Naive thymus-derived CD8-positive, alpha-beta T cell (primary cell): ENCODE measurements around the gene FREM3. TPM values are rescaled to one million over a fixed set of nuclear protein-coding genes. Genes with fewer than 3 reads are reported as not detected.
A peak's percentile ranks its signal among the peaks of the same experiment; 100 is the strongest.

ENCODE experiments used
- ATAC-seq, 2 donors: fragments of 150-1000 bp; cut with Tn5 transposase in 1 of 2; sonication (Bioruptor Pico), chemical (Tn5 transposase) in 1 of 2; 1 replicate in 1 of 2; 2 replicates in 1 of 2; pipeline ENCODE4 v1.10.0; 2021; ENCODE audit warnings: mild to moderate bottlenecking in 2 of 2, moderate library complexity in 2 of 2
- POLR2A ChIA-PET: fragments of 350-600 bp; sonication (Branson Sonifier 250); formaldehyde crosslinking; loops from one replicate; lab custom pipeline; 2021; ENCODE audit warnings: antibody characterized with exemption; lab: Charles Lee
- DNase-seq, 10 donors: peaks; one replicate each; pipeline versions ENCODE4 v3.0.0 to v3.0.0-alpha.2; 2020 to 2022
- H3K27ac Mint-ChIP-seq, 10 donors: one replicate each; pipeline ENCODE4 v1.8.0; 2020 to 2022; ENCODE audit warnings: mild to moderate bottlenecking in 10 of 10, mixed read lengths in 10 of 10, moderate library complexity in 4 of 10, inconsistent platforms in 1 of 10
- H3K27me3 Mint-ChIP-seq, 5 donors: one replicate each; pipeline ENCODE4 v1.8.0; 2021 to 2022; ENCODE audit warnings: mixed read lengths in 5 of 5
- H3K36me3 Mint-ChIP-seq, 3 donors: one replicate each; pipeline ENCODE4 v1.8.0; 2020 to 2022; ENCODE audit warnings: mixed read lengths in 3 of 3, mild to moderate bottlenecking in 2 of 3, inconsistent platforms in 1 of 3
- H3K4me1 Mint-ChIP-seq, 4 donors: one replicate each; pipeline ENCODE4 v1.8.0; 2021 to 2022; ENCODE audit warnings: mixed read lengths in 4 of 4
- H3K4me3 Mint-ChIP-seq, 10 donors: one replicate each; pipeline ENCODE4 v1.8.0; 2020 to 2022; ENCODE audit warnings: mild to moderate bottlenecking in 10 of 10, mixed read lengths in 10 of 10, moderate library complexity in 6 of 10, inconsistent platforms in 1 of 10
- H3K9me3 Mint-ChIP-seq, 9 donors: one replicate each; pipeline ENCODE4 v1.8.0; 2020 to 2022; ENCODE audit warnings: mixed read lengths in 9 of 9, mild to moderate bottlenecking in 3 of 9, inconsistent platforms in 1 of 9, moderate library complexity in 1 of 9
- polyA plus RNA-seq, 3 donors: library from polyadenylated mRNA; unstranded; fragments of 300-500 nt; fragmentation: Illumina TruSeq; gene quantifications; one replicate each; pipeline ENCODE4 v1.2.3, GENCODE V29; 2021
- total RNA-seq, 8 experiments: library from RNA in 2 of 8; stranded (reverse) in 2 of 8; gene quantifications; one replicate each; pipeline ENCODE4 v1.2.3 and lab custom pipeline; 2021 to 2026

FREM3 gene
- total and polyA plus RNA-seq, 5 experiments from 2014 or later, result not detected

DNA sequence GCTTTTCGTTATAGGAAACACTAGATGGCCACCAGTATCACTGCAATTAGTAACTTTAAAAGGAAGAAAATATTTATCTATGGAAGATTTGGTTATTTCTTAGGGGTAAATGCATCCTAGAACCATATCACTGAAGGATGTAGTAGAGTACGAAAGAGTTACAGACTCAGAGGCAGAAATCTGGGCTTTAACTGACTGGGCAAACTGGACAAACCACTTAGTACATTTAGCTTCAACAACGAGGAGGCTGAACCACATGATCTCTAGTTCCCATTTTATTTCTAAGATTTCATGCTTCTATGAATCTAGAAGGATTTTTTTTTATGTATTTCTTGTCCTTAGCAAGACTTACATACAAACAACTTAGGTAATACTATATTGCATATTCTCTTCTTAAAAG, 94.0 kb downstream of the FREM3 start:
- Mint-ChIP-seq H3K9me3 (peaks cover 0 to 14% (median 1%) of the 10 kb centered on the region in 9 donors), H3K27me3 (no peaks in the 10 kb centered on the region), H3K4me1 (no peaks in the 10 kb centered on the region), H3K27ac (no peak overlapping the region), H3K36me3 (peaks cover 6 to 22% (median 11%) of the 10 kb centered on the region in 3 donors), H3K4me3 (no peak overlapping the region)
- DNase-seq (no peak), ATAC-seq (no peak)
- POLR2A ChIA-PET, result no interaction called here

DNA sequence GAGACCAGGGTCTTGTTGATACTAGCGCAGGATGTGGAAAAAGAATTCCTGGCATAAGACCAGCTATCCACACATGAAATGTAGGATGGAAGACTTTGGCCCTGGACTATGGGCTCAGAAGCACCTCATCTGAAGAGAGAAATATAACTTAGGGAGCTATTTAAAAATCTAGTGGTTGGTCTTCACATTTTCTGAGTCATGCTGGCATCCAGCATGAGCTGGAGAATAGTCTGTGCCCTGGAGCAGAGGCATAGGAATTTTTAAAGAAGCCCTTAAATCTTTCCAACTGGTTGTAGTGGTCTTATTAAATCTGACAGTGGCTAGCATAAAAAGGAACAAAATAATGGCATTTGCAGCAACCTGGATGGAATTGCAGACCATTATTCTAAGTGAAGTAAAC, 100.6 kb downstream of the FREM3 start:
- peaks cover 0 to 2% (median 0%) of the 10 kb centered on the region in 3 donors for H3K36me3 Mint-ChIP-seq
- H3K4me1 Mint-ChIP-seq, result peaks cover 0 to 2% (median 0%) of the 10 kb centered on the region in 4 donors
- POLR2A ChIA-PET, result no interaction called here
- peaks cover 0 to 3% (median 0%) of the 10 kb centered on the region in 9 donors for H3K9me3 Mint-ChIP-seq
- DNase-seq (no peak), ATAC-seq (no peak)
- H3K4me3 Mint-ChIP-seq, result no peak overlapping the region
- H3K27me3 Mint-ChIP-seq, result peaks cover 0 to 1% (median 0%) of the 10 kb centered on the region in 5 donors
- no peak overlapping the region for H3K27ac Mint-ChIP-seq

DNA sequence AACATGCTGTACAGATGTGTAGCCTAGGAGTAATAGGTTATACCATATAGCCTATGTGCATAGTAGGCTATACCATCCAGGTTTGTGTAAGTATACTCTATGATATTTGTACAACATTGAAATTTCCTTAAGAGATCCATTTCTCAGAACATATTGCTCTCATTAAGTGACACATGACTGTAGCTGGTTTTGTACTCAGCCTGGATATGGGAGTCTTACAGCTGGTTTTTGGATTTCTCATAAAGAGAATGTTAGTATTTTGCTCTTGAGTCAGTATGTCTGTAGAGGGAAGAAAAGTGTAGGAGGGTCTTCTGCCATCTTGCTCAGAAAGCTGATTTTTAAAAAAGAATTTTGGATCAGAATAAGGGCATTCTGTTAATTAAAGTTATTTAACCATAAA, 101.7 kb downstream of the FREM3 start:
- Mint-ChIP-seq H3K4me1 (peaks cover 0 to 6% (median 0%) of the 10 kb centered on the region in 4 donors), H3K27ac (no peak overlapping the region), H3K27me3 (peaks cover 0 to 7% (median 0%) of the 10 kb centered on the region in 5 donors), H3K4me3 (no peak overlapping the region), H3K36me3 (peaks cover 0 to 6% (median 5%) of the 10 kb centered on the region in 3 donors), H3K9me3 (peaks cover 0 to 10% (median 5%) of the 10 kb centered on the region in 9 donors)
- POLR2A ChIA-PET, result no interaction called here
- ATAC-seq (no peak), DNase-seq (no peak)

DNA sequence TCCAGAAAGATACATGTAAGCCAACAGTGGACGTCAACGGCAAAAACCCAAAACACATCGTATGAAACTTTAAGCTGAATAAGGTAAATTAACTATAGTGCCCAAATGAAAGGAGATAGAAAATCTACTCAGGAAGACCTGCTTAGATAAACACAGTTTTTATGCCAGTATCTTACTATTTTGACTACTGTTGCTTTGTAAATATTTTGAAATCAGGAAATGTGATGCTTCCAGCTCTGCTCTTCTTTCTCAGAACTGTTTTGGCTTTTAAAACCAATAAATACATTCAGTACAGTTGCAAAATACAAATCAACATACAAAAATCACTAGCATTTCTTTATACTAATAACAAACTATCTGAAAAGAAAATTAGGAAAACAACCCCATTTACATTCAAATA, 103.2 kb downstream of the FREM3 start:
- no peak for DNase-seq
- Mint-ChIP-seq H3K36me3 (peaks cover 3 to 10% (median 5%) of the 10 kb centered on the region in 3 donors), H3K27ac (no peak overlapping the region), H3K4me1 (peaks cover 0 to 8% (median 0%) of the 10 kb centered on the region in 4 donors), H3K4me3 (no peak overlapping the region), H3K27me3 (peaks cover 0 to 8% (median 0%) of the 10 kb centered on the region in 5 donors), H3K9me3 (peaks cover 0 to 14% (median 8%) of the 10 kb centered on the region in 9 donors)
- ATAC-seq, result no peak
- POLR2A ChIA-PET, result no interaction called here

DNA sequence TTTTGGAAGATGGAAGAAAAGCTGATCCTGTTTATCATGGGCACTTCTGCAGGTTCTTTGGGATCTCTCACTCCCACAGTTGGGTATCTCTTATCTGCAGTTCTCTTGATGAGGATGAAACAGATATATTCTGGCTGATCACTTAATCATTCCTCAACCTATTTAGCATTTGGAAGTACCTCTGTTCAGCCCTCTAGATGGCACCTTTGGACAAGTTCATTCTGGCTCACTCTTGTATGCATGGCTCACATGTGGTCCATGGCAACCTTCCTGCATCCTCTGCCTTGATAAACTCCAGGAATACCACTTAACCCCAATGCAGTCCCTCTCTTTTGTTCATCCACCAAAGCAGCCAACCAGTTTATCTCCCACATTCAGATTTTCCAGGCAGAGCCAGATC, 112.8 kb downstream of the FREM3 start:
- H3K36me3 Mint-ChIP-seq, result peaks cover 8 to 9% (median 9%) of the 10 kb centered on the region in 3 donors
- H3K27ac Mint-ChIP-seq, result no peak overlapping the region
- H3K27me3 Mint-ChIP-seq, result no peaks in the 10 kb centered on the region
- POLR2A ChIA-PET, result no interaction called here
- H3K4me1 Mint-ChIP-seq, result peaks cover 0 to 3% (median 0%) of the 10 kb centered on the region in 4 donors
- H3K4me3 Mint-ChIP-seq, result no peak overlapping the region
- ATAC-seq (no peak), DNase-seq (no peak)
- peaks cover 0 to 61% (median 34%) of the 10 kb centered on the region in 9 donors for H3K9me3 Mint-ChIP-seq

DNA sequence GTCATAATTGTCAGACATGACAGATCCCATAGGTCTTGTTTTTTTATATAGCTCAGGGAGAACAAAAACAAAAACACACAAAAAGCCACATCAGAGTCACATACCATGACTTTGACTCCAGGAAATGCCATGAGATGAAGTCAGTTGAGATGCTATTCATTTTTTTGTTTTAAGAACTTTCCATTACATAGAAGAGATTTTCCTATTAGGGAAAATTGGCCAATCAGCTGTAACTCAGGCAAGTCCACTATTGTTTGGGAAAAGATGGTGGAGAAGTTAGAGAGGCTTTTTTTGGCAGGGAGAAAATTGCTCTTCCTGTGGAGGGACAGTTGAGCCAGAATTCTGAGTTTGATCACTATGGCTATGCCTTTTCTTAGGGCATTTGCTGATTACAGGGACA, 114.4 kb downstream of the FREM3 start:
- H3K4me3 Mint-ChIP-seq, result no peak overlapping the region
- ATAC-seq, result no peak
- H3K36me3 Mint-ChIP-seq, result peaks cover 5 to 15% (median 11%) of the 10 kb centered on the region in 3 donors
- peaks cover 0 to 3% (median 0%) of the 10 kb centered on the region in 4 donors for H3K4me1 Mint-ChIP-seq
- POLR2A ChIA-PET, result no interaction called here
- H3K27me3 Mint-ChIP-seq, result no peaks in the 10 kb centered on the region
- no peak overlapping the region for H3K27ac Mint-ChIP-seq
- DNase-seq, result no peak
- H3K9me3 Mint-ChIP-seq, result peaks cover 0 to 58% (median 34%) of the 10 kb centered on the region in 9 donors

DNA sequence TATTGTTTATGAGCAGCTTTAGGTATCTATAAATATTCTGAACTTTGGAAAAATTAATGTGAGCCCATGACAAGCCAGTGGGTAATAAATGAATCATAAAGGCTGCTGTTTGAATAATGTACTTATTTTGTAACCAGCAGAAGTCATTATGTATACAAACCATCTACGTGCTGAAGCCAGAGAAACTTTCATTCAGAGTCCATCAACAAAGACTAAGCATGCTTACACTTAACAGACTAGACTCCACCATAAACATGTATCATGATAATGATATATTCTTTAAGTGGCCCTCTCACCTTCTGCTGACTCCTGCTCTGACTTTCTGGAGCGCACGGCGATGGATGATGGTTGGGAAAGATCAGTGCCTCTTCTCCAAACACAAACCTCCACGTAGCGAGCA, 114.9 kb downstream of the FREM3 start:
- DNase-seq (no peak), ATAC-seq (no peak)
- no peak overlapping the region for H3K27ac Mint-ChIP-seq
- POLR2A ChIA-PET, result no interaction called here
- H3K4me1 Mint-ChIP-seq, result peaks cover 0 to 3% (median 0%) of the 10 kb centered on the region in 4 donors
- no peak overlapping the region for H3K4me3 Mint-ChIP-seq
- H3K27me3 Mint-ChIP-seq, result no peaks in the 10 kb centered on the region
- H3K9me3 Mint-ChIP-seq, result peaks cover 0 to 58% (median 34%) of the 10 kb centered on the region in 9 donors
- H3K36me3 Mint-ChIP-seq, result peaks cover 2 to 15% (median 11%) of the 10 kb centered on the region in 3 donors

DNA sequence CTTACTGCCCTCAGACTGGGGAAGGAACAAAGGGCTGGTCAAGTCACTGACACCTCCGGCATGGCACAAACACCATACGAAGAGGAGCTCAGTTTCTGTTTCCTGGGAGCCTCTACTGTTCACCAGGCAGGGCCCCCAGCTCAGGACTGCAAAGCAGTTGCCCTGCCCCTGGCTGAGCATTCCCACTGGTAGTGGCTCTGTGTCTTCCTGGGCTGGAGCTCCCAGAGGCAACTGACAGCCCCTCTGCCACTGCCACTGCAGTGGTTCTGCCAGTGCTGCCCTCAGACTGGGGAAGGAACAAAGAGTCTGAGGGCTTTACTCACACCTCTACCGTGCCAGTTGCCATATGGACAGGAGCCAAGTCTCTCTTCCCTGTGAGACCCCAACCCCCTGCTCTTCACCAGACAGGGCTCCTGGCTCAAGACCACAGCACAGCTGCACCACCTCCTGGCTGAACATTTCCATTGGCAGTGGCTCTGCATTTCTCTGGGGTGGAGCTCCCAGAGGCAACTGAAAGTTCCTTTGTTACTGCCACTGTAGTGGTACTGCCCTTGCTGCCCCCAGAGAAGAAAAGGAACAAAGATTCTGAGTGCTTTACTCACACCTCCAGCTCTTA, 119.0 kb downstream of the FREM3 start:
- Mint-ChIP-seq H3K9me3 (peaks cover 0 to 45% (median 26%) of the 10 kb centered on the region in 9 donors), H3K36me3 (peaks cover 24 to 31% (median 27%) of the 10 kb centered on the region in 3 donors), H3K4me1 (peaks cover 0 to 3% (median 0%) of the 10 kb centered on the region in 4 donors), H3K4me3 (no peak overlapping the region), H3K27ac (peak overlapping the region in 1 of 10 donors; percentile 24), H3K27me3 (no peaks in the 10 kb centered on the region)
- POLR2A ChIA-PET, result no interaction called here
- DNase-seq (no peak), ATAC-seq (no peak)

DNA sequence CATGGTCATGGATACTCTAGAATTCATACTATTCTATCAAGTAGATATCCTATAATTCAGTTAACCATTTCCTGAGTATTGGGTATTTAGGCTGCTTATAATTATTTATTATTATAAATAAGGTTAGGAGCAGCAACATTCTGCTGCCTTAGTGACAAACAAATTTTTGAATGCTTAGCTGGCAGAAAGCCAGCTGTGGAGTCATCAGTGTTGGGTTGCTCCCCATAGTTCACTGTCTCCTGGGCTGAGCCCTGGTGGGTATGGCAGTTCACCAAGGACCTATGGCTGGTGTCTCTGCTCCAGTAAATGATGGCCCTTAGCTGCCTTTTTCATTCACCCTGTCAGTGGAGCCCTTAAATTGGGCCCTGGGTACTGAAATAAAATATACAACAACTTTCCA, 125.1 kb downstream of the FREM3 start:
- no peaks in the 10 kb centered on the region for H3K9me3 Mint-ChIP-seq
- H3K36me3 Mint-ChIP-seq, result peaks cover 19 to 56% (median 34%) of the 10 kb centered on the region in 3 donors
- H3K4me1 Mint-ChIP-seq, result no peaks in the 10 kb centered on the region
- POLR2A ChIA-PET, result no interaction called here
- DNase-seq (no peak), ATAC-seq (no peak)
- no peak overlapping the region for H3K4me3 Mint-ChIP-seq
- no peak overlapping the region for H3K27ac Mint-ChIP-seq
- H3K27me3 Mint-ChIP-seq, result no peaks in the 10 kb centered on the region

DNA sequence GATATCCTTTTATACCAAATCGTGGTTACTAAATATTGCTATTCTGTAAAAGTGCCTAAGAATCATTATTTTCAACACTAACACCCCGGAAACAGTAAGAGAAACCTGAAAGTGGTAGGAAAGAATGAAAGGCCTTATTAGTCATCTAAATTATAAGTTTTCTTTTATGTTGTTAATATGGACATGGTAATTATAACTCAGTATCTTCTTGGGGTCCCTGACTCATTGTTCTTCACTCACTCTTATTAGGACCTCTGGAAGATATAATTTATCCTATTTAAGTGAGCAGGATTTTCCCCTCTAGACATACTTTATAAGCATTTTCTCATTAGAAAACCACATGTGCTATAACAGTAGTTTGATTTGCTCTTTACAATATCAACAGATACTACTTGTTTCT, 136.0 kb downstream of the FREM3 start:
- peaks cover 0 to 12% (median 0%) of the 10 kb centered on the region in 9 donors for H3K9me3 Mint-ChIP-seq
- no peak for ATAC-seq
- no peak for DNase-seq
- no peak overlapping the region for H3K4me3 Mint-ChIP-seq
- POLR2A ChIA-PET, result no interaction called here
- H3K27ac Mint-ChIP-seq, result no peak overlapping the region
- H3K4me1 Mint-ChIP-seq, result peaks cover 9 to 18% (median 10%) of the 10 kb centered on the region in 4 donors
- no peaks in the 10 kb centered on the region for H3K27me3 Mint-ChIP-seq
- peaks cover 10 to 31% (median 21%) of the 10 kb centered on the region in 3 donors for H3K36me3 Mint-ChIP-seq

DNA sequence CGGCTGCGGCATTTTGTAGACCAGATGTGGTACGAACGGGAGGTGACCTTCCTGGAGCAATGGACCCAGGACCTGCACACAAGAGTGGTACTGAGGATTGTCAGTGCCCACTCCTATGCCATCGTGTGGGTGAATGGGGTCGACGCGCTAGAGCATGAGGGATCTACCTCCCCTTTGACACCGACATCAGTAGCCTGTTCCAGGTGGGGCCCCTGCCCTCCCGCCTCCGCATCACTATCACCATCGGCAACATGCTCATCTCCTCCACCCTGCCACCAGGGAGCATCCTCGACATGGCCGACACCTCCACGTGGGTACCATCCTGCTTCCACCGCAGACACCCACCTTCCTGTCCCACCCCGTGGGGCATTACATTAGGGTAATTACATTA, 140.7 kb downstream of the FREM3 start:
- peaks cover 15 to 27% (median 20%) of the 10 kb centered on the region in 4 donors for H3K4me1 Mint-ChIP-seq
- no peaks in the 10 kb centered on the region for H3K27me3 Mint-ChIP-seq
- no peaks in the 10 kb centered on the region for H3K9me3 Mint-ChIP-seq
- POLR2A ChIA-PET, result interaction anchor here (1.3 to 2.7 kb wide), 3 partner anchors 12 to 1538 kb away, joined by 3 to 18 read pairs (median 4); partner anchors contain the start of genes ABCE1, ANAPC10 and SMARCA5
- H3K27ac Mint-ChIP-seq, result peak overlapping the region; percentile 86 to 95 (median 93)
- peaks cover 0 to 1% (median 0%) of the 10 kb centered on the region in 3 donors for H3K36me3 Mint-ChIP-seq
- ATAC-seq (peak; percentile 6 to 35), DNase-seq (peak in 6 of 10 donors; percentile 17 to 60 (median 35))
- peak overlapping the region; percentile 89 to 99 (median 93) for H3K4me3 Mint-ChIP-seq

DNA sequence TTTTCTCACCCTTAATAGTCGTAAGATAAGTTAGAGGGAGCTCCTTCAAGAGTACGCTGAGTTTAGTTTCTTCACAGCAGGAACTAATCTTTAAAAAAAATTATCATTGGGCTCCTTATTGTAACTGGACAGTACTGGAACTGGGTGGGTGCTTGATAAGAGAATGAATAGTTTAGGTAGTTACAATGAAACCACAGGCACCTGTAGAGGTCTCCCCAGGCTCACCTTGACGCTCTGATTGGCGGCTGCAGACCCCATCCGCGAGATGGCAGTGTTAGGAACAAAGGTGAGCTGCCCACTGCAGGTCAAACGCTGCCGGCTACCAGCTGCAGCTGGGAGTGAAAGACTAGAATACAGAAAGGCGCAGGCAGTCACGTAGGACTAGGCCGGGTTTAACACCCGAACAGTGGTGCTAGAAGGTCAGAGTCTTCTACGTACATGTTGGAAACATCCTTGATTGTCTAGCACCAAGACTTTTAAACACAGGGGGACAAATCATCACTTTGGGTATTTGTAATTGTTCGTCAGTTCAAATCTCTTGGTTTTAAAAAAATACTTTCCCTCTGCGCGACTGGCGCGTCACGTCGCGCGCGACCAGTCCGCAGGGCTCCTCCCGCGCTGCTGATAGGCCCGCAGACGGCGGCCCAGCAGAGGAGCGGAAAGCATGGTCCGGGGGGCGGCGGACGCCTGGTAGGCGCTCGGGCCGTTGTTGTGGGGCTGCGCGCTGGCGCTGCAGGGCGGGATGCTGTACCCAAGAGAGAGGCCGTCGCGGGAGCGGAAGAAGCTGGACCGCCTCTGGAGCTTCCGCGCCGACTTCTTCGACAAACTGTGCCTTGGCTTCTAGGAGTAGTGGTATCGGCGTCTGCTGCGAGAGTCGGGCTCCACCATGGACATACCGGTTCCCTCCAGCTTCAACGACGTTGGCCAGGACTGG, 141.4 kb downstream of the FREM3 start:
- peak overlapping the region; percentile 86 to 95 (median 93) for H3K27ac Mint-ChIP-seq
- no peaks in the 10 kb centered on the region for H3K27me3 Mint-ChIP-seq
- peaks cover 0 to 5% (median 1%) of the 10 kb centered on the region in 3 donors for H3K36me3 Mint-ChIP-seq
- POLR2A ChIA-PET, result interaction anchor here (1.3 to 2.7 kb wide), 3 partner anchors 11 to 1539 kb away, joined by 3 to 18 read pairs (median 4); partner anchors contain the start of genes ABCE1, ANAPC10 and SMARCA5
- peak; percentile 51 to 83 (median 66) for DNase-seq
- peak overlapping the region; percentile 89 to 99 (median 93) for H3K4me3 Mint-ChIP-seq
- peak; percentile 85 to 87 for ATAC-seq
- peaks cover 15 to 27% (median 20%) of the 10 kb centered on the region in 4 donors for H3K4me1 Mint-ChIP-seq
- H3K9me3 Mint-ChIP-seq, result no peaks in the 10 kb centered on the region
